Hepatocyte (in vitro differentiated cells): ENCODE results near the gene PLA2G1B.

ENCODE experiments used
- EZH2phosphoT487 ChIP-seq: fragments of 200-600 bp; sonication (generic); IDR thresholded peaks from one replicate; pipeline ENCODE4 v1.6.1; 2018; ENCODE audit warnings: antibody characterized with exemption, mild to moderate bottlenecking, low read depth, moderate library complexity; ENCODE audit not compliant: unreplicated experiment, severe bottlenecking
- TF ChIP-seq, protein P1 (sequence below): fragments of 200-600 bp; sonication (generic); IDR thresholded peaks from 2 replicates; pipeline ENCODE4 v1.5.1; 2016; ENCODE audit warnings: antibody characterized with exemption, mild to moderate bottlenecking; ENCODE audit not compliant: poor library complexity

DNA sequence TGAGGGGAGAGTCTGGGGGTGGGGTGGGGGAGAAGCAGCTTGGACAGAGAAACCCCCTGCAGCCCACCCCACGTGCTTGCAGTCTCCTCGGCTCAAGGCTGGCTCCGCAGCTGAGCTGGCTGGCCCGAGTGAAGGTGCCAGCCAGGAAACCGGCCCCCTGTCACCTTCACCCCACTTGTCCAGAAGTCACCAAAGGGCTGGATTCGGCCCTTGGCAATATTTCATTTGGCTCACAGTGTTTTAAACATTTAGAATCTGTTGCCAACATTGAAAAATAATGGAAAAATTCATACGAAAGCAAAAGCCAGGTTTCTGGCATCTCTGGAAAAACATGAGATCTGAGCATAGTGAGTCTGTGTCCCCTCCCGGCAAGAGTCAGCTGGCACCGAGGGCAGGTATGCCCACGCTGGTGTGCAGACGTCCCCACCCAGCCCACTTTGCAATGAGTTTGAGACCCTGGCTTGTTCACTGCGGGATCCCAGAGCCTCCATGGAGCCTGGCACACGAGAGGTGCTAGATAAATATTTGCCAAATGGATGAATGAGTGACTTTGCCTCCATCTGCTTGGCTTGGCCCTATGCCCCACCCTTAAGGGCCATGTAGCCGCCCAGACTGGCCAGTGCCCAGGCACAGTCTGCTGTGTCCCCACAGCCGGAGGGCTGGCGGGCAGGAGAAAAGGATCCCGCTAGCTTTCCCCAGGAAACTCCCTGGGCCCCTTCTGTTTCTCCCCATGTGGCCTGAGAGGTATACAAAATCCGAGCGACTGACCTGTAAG, 23.2 kb upstream of the PLA2G1B start:
- TF ChIP-seq, protein P1, sequence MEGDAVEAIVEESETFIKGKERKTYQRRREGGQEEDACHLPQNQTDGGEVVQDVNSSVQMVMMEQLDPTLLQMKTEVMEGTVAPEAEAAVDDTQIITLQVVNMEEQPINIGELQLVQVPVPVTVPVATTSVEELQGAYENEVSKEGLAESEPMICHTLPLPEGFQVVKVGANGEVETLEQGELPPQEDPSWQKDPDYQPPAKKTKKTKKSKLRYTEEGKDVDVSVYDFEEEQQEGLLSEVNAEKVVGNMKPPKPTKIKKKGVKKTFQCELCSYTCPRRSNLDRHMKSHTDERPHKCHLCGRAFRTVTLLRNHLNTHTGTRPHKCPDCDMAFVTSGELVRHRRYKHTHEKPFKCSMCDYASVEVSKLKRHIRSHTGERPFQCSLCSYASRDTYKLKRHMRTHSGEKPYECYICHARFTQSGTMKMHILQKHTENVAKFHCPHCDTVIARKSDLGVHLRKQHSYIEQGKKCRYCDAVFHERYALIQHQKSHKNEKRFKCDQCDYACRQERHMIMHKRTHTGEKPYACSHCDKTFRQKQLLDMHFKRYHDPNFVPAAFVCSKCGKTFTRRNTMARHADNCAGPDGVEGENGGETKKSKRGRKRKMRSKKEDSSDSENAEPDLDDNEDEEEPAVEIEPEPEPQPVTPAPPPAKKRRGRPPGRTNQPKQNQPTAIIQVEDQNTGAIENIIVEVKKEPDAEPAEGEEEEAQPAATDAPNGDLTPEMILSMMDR, result no peak
- no peak for TF ChIP-seq EZH2phosphoT487
